SKM-1 treated with dmso at 0.1 percent for 144 hours (cell line): ENCODE results near the gene RBM33.
"Not testable (repeated sequence)": the region's sequence is repeated elsewhere in the genome, so short reads cannot be mapped to it uniquely, and the experiment has no call there.

Source experiments
- DNase-seq: peaks from one replicate; lab custom pipeline; 2025; ENCODE audit not compliant: unreplicated experiment; lab: John Stamatoyannopoulos, UW

The RBM33 gene

DNA sequence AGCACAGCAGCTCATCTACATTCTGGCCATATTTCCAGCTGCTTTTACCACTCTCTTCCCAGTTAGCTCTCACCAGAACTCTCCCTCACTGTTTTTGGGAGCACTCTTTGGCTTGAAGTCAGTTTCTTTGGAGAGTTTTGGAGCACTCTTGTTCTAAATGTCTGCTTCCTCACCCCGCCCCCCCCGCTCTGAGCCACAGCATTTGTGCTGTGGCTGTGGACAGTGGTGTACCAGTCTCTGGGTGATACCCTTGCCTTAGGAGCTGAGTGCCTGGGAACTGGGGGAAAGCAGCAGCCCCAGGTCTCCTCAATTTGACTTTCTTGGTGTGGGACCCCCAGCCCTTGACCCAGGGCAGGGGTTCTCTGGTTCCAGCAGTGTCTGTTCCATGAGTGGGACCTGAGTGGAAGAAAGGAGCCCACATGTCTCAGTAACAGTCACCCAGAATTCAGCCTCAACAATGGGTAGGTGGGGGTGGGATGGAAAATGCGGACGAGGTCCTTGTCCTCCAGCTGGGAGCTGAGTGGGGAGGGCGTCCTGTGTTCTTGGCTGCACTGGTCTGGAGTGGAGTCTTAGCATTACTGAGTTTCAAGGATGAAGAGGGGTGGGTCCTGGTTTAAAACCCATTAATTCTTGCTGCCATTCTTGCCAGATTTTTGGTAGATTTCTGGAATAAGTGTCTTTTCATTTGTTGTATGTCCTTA lies 18.0 kb downstream of the RBM33 start:
- DNase-seq, result no peak

DNA sequence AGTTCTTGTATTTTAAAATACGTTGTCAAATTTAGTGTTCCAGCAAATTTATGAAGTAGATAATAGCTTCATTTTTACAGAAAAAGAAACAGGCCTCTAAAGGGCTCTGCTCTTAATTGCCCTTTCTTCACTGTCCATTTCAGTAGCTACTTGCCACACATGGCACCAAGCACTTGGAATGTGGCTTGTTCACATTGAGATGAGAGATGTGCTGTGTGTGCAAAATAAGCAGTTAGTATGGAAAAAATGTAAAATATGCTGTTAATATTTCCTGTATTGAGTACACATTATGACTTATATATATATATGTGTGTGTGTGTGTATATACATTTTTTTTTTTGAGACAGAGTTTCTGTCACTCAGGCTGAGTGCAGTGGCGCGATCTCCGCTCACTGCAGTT lies 19.5 kb downstream of the RBM33 start:
- no peak for DNase-seq

DNA sequence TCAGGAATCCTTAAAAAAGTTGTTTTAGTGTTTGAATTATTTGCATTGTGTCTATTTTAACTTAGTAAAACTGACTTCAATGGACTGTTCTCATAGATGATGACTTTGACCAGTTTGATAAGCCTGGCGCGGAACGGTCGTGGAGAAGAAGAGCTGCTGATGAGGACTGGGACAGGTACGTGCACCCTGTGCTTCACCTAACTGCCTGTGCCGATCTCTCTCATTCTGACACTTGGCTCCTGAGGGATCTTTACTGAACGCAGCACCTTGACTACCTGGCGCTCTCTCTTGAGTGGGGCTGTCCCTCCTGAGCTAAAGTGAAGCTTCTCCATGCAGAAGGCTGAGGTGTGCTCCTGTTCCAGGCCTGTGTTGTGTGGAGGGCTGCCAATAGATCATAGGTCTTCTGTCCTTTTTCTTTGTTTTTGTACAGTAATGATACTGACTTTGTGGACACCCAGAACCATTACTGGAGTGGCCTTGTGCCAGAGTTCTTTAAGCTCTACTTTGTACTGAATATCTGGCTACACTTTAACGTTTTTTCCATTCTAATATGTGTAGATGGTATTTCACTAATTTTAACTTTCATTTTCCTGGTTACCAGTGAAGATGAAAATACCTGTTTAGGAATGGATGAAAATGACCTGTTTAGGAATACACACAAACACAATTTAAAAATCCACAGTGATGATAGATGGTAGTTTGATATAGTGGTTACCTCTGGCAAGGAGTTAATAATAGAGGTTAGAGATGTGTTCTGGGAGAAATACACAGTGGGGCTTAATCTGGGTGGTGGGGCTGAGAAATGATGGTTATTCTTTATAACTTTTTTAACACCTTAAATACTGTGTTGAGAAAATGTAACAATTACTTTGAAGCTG lies 20.9 kb downstream of the RBM33 start:
- no peak for DNase-seq

- DNase-seq, result no peak
Measured at GRCh38 chr7:155665957-155666287, 21.5 kb downstream of the RBM33 start.

GRCh38 chr7:155667241-155667829 lies 22.9 kb downstream of the RBM33 start:
- DNase-seq, result no peak

DNA sequence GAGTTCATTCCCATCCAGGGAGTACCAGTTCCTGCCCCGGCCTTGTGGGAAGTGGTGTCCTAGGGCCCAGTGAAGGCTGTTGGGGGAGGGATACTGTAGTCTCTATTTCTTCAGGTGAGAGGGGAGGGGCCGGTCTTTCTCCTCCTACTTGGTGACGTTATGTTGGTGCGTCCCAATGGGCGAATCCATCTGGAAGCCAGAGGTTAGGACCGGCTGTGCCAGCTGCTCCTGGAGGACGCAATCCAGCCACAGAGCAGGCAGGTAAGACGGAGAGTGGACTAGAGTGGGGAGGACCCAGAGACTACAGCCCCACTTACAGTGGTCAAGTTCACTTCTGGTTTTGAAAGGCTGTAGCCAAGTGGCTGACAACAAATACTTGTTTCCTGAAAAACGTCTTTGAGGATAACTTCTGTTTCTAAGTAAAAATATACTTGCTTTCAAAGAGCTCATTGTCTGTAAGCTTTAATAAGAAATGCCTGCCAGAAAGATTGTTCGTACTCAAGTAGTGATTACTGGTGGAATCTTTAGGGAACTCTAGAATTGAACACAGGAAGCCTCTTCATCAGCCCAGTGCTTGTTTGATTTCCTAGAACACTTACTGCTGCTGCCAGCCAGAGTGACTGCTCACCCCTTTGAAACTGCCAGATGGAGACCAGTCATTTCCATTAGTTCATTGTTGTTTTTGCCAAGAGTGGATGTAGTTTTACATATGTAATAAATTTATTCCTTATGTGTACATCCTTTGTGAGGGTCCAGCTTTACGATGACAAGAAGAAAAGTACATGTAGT lies 25.4 kb downstream of the RBM33 start:
- no peak for DNase-seq

DNA sequence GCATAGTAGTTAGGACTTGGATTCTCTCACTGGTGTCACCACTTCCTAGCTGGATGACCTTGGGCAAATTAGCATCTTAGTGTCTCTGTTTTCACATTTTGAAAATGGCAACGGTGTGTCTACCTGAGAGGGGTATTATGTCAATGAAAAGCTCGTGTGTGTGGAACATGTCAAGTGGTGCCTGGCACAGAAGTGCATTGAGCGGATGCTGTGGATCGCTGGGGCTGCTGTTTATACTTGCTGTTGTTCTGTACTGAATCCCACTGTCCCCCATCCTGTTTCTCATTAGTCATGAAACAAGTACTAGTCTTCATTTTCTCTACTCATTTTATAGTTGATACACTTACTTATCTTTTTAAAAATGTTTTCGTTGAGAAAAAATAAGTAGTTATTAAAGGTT lies 26.1 kb downstream of the RBM33 start:
- DNase-seq, result no peak

- DNase-seq, result no peak
Measured at GRCh38 chr7:155674556-155674955, 30.1 kb downstream of the RBM33 start.

DNA sequence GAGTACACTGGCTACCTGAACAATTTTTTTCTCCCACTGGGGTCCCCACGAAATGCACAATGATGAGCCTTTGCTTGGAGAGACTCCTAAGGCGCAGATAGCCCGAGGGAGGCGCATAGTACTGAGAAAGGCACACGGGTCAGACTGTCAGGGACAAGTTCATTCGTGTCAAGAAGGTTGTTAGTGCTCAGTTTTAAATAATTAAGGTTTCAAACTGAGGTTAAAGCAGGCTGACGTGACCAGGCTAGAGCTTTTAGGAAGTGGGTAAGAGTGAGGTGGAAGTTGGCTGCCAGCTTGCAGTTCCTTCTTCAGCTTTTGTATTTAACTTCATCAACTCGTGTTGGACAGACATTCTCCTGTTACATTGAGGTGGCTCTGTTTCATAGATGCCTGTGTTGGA lies 31.6 kb downstream of the RBM33 start:
- no peak for DNase-seq

DNA sequence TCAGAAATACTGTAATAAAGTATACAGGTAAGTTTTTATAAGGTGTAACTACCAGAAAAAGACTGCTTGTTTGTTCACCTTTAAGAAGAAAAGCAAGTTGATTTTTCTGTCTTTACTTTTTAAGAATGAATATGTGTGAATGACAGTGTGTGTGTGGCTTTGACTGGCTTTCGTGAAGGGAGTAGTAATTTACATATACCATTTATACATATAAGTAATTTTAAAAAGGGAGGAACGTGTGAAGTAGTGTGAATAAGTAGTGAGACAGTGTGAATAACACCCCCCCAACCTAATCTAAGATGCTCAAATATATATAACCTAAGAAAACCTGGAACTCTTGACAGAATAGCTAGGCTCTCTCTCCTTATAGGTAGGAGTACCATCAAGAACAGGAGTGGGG lies 33.2 kb downstream of the RBM33 start:
- no peak for DNase-seq

GRCh38 chr7:155680124-155680523 lies 35.7 kb downstream of the RBM33 start:
- no peak for DNase-seq

- DNase-seq, result no peak
Measured at GRCh38 chr7:155680864-155681263, 36.4 kb downstream of the RBM33 start.

GRCh38 chr7:155681663-155682062 lies 37.2 kb downstream of the RBM33 start:
- no peak for DNase-seq

GRCh38 chr7:155682484-155682883 lies 38.0 kb downstream of the RBM33 start:
- no peak for DNase-seq

GRCh38 chr7:155683098-155683497 lies 38.6 kb downstream of the RBM33 start:
- DNase-seq, result no peak

DNA sequence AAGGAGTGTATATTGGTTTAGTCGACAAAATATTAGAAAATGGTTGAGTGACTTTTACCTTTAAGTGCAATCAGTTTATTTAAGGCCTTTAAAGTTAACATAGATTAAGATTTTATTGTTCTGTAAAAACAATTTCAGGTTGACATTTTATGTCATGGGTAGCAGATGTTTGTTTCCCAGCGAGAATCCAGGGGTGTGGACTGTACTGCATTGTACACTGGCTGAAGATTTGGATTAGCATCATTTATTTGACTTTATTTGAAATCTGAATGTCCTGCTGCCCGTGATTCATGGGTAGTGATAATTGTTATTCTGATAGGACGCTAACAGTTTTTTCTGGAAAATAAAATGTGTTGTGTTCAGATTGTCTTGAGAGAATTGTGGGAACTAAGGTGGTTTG lies 39.3 kb downstream of the RBM33 start:
- DNase-seq, result no peak

DNA sequence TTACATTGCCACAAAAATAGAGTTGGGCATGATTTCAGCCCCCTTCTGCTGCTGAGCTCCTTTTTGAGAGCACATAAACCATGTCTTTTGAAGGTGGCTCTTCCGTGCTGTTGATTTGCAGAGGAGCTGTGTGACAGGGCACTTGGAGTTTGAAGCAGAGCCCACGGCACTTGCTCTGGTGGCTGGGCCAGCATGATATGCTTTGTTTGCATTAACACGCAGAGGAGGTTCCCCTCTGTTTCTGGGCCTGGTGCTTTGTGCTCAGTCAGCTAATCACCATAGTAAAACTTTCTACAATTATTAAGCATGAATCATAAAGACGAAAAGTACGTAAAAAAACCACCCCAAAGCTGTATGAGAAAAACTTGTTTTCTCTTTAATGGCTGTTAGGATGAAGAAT lies 40.1 kb downstream of the RBM33 start:
- DNase-seq, result no peak

DNA sequence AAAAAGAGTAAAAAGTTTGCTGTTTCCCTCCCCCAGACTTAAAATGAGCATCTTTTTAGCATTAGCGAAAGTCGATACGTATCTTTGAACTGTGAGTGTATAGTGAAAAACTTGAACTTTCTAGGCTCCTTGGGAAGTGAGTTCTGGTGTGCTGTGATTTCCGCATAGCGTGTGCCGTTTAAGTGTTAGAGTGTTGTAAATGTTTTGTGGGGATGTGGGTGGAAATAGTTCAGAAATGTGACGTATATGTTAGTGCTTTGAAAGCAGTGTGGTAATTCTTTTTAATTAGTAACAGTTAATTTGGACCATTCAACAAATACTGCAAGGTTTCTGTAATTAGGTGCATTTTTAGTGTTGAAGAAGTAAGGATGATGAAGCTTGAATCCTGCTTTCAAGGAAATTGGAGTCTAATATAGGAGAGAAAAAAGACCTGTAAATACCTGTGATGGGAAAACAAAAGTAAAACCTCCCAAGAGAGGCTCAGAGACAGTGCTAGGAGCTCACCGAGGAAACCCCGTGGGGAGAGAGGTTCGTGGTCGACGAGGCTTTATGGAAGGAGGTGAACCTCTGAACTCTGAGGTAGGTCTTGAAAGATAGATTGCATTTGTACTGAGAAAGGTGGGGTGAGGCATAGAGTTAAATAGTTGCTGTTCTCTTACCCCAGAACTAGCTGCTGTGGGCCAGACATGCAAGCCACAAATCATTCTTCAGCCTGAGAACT lies 40.8 kb downstream of the RBM33 start:
- no peak for DNase-seq

DNA sequence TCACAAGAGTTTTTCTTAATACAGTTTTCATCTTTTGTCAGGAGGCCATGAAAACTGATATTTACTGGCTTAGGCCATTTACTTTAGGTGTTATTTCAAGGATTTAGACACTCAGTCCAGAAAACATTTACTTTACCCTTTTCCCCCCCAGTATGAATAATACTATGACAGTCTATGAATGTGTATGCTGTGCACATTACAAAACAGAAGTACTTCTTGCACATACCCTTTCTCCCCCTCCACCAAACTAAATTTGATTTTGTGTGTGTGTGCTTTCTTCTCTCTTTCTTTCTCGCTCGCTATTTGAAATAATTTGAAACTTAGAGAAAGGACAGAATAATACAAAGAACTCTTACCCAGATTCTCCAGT lies 41.3 kb downstream of the RBM33 start:
- DNase-seq, result no peak

DNA sequence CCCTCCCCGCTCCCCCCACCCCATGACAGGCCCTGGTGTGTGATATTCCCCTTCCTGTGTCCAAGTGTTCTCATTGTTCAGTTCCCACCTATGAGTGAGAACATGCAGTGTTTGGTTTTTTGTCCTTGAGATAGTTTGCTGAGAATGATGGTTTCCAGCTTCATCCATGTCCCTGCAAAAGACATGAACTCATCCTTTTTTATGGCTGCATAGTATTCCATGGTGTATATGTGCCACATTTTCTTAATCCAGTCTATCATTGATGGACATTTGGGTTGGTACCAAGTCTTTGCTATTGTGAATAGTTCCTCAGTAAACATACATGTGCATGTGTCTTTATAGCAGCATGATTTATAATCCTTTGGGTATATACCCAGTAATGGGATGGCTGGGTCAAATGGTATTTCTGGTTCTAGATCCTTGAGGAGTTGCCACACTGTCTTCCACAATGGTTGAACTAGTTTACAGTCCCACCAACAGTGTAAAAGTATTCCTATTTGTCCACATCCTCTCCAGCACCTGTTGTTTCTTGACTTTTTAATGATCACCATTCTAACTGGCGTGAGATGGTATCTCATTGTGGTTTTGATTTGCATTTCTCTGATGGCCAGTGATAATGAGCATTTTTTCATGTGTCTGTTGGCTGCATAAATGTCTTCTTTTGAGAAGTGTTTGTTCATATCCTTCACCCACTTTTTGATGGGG lies 42.3 kb downstream of the RBM33 start:
- DNase-seq, result not testable (repeated sequence)
